ENCODE measurements around the gene CYP3A4. TPM values are rescaled to one million over a fixed set of nuclear protein-coding genes. Genes with fewer than 3 reads are reported as not detected.

CYP3A4 gene
- polyA plus RNA-seq, 1 of the 3 experiments (the other 2 are of a cell fraction) = not detected

DNA sequence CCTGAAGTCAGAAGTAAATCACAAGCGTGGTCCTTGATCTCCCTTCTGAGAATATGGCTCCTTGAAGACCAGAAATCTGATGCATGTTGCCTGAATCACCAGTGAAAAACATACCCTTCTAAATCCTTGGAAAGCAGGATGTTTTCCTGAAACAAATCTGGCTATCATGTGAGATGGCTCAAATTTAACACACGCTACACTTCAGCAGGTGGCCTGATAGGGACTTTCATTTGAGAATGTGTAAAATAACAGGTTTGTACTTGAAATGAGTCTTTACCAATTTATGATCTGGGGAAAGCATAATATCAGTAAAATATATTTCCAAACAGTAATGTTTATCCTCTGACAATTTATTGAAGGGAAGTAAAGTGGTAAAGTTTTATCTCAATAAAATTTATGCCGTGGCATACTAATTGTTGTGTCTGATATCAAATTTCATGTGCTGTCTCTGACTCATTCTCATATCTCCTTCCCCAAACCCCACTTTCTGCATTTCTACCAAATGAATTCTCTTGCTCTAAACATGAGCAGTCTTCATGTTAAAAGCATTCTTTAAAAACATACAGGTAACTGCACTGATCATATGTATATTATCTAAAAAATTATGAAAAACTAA lies 17.4 kb downstream of the CYP3A4 start:
- TF ChIP-seq RXRA (IDR thresholded peaks at IDR 0.05; ENCODE audit: borderline replicate concordance, low read depth) (no peak), RCOR1 (IDR thresholded peaks at IDR 0.05; ENCODE audit: low read length) (no peak), MEF2A (IDR thresholded peaks at IDR 0.05; ENCODE audit: borderline replicate concordance, low read depth) (no peak), NFIC (IDR thresholded peaks at IDR 0.05; ENCODE audit: borderline replicate concordance) (no peak), SMC3 (IDR thresholded peaks at IDR 0.05; ENCODE audit: low read depth, low read length) (no peak), JUND (IDR thresholded peaks at IDR 0.05) (no peak), TCF12 (IDR thresholded peaks at IDR 0.05) (no peak), MXI1 (IDR thresholded peaks at IDR 0.05; ENCODE audit: low read depth, low read length) (no peak), YY1 (IDR thresholded peaks at IDR 0.05; ENCODE audit: low read depth) (no peak), FOSL2 (IDR thresholded peaks at IDR 0.05; ENCODE audit: borderline replicate concordance, low read depth) (no peak), RAD21 (IDR thresholded peaks at IDR 0.05; ENCODE audit: low read length) (no peak)
- no peak for DNase-seq
- CTCF ChIA-PET = no interaction called here
- H3K9me3 ChIP-seq = no peaks in the 10 kb centered on the region
- H3K36me3 ChIP-seq (replicated peaks in 1 of 2; ENCODE audit: control insufficient read depth in 1 of 2, insufficient read depth in 2 of 2, low read length in 1 of 2) = no peaks in the 10 kb centered on the region
- no peak overlapping the region for H2AFZ ChIP-seq (ENCODE audit: low read depth)
- no peaks in the 10 kb centered on the region for H4K20me1 ChIP-seq (ENCODE audit: insufficient read depth)
- POLR2A ChIA-PET = no interaction called here
- no peak overlapping the region for H3K9ac ChIP-seq
- no peaks in the 10 kb centered on the region for H3F3A ChIP-seq (replicated peaks; ENCODE audit: insufficient read depth)
- peaks cover 15% of the 10 kb centered on the region; the same call in 1 of the 2 replicates for H3K27me3 ChIP-seq (ENCODE audit: insufficient read depth)
- H3K79me2 ChIP-seq (ENCODE audit: insufficient read depth) = no peaks in the 10 kb centered on the region
- no peak overlapping the region for H3K27ac ChIP-seq (ENCODE audit: low read depth in 2 of 2, low read length in 1 of 2)
- H3K4me1 ChIP-seq (ENCODE audit: control insufficient read depth in 1 of 2, insufficient read depth in 2 of 2, low read depth in 1 of 2, low read length in 1 of 2) = no peaks in the 10 kb centered on the region
- H3K4me3 ChIP-seq (ENCODE audit: low read depth in 2 of 2, low read length in 1 of 2) = no peak overlapping the region
- no peak overlapping the region for H3K4me2 ChIP-seq
- H3K9me2 ChIP-seq = no peaks in the 10 kb centered on the region
- 25% methylated on average over 3 of the region's 3 CpGs for WGBS (ENCODE audit: low lambda C conversion rate)

DNA sequence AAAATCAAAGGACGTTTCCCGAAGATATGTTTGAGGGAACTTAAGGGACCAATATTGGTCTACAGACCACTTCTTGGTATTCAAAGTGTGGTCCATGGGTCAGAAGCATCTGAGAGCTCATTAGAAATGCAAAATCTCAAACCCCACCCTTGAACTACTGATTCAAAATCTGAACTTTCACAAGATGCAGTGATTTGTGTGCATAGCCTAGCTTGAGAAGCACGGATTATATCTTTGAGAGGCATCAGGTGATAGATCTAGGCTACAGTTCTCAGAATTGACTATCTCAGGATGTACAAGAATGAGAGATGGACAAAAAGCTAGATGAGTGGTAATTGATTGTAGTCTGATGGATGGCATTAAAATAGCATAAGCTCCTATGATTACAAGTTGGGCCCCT lies 19.5 kb downstream of the CYP3A4 start:
- POLR2A ChIA-PET = no interaction called here
- CTCF ChIA-PET = no interaction called here

DNA sequence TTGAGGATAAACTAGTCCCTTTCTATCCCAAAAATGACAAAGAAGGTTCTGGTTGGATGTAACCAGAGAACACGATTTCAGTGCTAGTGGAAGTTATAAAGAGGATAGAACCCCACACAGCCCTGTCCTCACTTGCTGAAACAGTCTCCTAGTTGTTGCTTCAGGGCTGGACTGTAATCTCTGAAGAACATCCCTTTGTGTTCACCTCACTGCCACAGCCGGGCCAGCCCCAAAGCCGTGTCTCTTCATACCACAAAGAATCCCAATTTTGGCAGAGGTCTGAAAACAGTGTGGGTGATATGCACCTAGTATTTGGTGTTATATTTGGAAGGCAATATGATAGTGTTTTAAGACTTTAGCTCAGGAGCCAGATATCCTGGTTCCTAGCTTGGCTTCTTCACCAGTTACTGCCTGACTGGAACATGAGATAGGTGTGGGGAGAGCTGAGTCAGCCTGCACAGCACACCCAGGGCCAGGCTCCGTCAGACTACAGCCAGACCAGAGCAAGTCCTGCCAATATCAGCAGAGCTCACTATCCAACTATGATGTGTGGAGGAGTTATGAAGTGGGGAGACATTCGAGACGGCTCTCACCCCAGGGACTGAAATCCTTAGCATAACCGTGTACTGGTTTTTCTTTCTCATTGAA lies 21.2 kb downstream of the CYP3A4 start:
- no peaks in the 10 kb centered on the region for H3K79me2 ChIP-seq (ENCODE audit: insufficient read depth)
- CTCF ChIA-PET = no interaction called here
- no peaks in the 10 kb centered on the region for H3K36me3 ChIP-seq (replicated peaks in 1 of 2; ENCODE audit: control insufficient read depth in 1 of 2, insufficient read depth in 2 of 2, low read length in 1 of 2)
- H2AFZ ChIP-seq (ENCODE audit: low read depth) = no peak overlapping the region
- H3K9me3 ChIP-seq = no peaks in the 10 kb centered on the region
- H3K4me3 ChIP-seq (ENCODE audit: low read depth in 2 of 2, low read length in 1 of 2) = no peak overlapping the region
- no peak for DNase-seq
- no peak overlapping the region for H3K27ac ChIP-seq (ENCODE audit: low read depth in 2 of 2, low read length in 1 of 2)
- H3K4me2 ChIP-seq = no peak overlapping the region
- POLR2A ChIA-PET = no interaction called here
- H3K9me2 ChIP-seq = no peaks in the 10 kb centered on the region
- H3K9ac ChIP-seq = no peak overlapping the region
- peaks cover 15% of the 10 kb centered on the region; the same call in 1 of the 2 replicates for H3K27me3 ChIP-seq (ENCODE audit: insufficient read depth)
- no peaks in the 10 kb centered on the region for H3K4me1 ChIP-seq (ENCODE audit: control insufficient read depth in 1 of 2, insufficient read depth in 2 of 2, low read depth in 1 of 2, low read length in 1 of 2)
- no peaks in the 10 kb centered on the region for H3F3A ChIP-seq (replicated peaks; ENCODE audit: insufficient read depth)
- no peaks in the 10 kb centered on the region for H4K20me1 ChIP-seq (ENCODE audit: insufficient read depth)
- WGBS (ENCODE audit: low lambda C conversion rate) = 13% methylated on average over 7 of the region's 7 CpGs
- no peak for TF ChIP-seq FOSL2 (IDR thresholded peaks at IDR 0.05; ENCODE audit: borderline replicate concordance, low read depth)
- no peak for TF ChIP-seq ELF1 (IDR thresholded peaks at IDR 0.05)
- no peak for TF ChIP-seq JUND (IDR thresholded peaks at IDR 0.05)
- TF ChIP-seq GABPA (IDR thresholded peaks at IDR 0.05; ENCODE audit: low read depth) = no peak
- TF ChIP-seq, protein P1, sequence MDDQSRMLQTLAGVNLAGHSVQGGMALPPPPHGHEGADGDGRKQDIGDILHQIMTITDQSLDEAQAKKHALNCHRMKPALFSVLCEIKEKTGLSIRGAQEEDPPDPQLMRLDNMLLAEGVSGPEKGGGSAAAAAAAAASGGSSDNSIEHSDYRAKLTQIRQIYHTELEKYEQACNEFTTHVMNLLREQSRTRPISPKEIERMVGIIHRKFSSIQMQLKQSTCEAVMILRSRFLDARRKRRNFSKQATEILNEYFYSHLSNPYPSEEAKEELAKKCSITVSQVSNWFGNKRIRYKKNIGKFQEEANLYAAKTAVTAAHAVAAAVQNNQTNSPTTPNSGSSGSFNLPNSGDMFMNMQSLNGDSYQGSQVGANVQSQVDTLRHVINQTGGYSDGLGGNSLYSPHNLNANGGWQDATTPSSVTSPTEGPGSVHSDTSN (IDR thresholded peaks at IDR 0.05) = no peak
- no peak for TF ChIP-seq NRF1 (IDR thresholded peaks at IDR 0.05; ENCODE audit: low read depth, low read length)
- TF ChIP-seq, protein P2, sequence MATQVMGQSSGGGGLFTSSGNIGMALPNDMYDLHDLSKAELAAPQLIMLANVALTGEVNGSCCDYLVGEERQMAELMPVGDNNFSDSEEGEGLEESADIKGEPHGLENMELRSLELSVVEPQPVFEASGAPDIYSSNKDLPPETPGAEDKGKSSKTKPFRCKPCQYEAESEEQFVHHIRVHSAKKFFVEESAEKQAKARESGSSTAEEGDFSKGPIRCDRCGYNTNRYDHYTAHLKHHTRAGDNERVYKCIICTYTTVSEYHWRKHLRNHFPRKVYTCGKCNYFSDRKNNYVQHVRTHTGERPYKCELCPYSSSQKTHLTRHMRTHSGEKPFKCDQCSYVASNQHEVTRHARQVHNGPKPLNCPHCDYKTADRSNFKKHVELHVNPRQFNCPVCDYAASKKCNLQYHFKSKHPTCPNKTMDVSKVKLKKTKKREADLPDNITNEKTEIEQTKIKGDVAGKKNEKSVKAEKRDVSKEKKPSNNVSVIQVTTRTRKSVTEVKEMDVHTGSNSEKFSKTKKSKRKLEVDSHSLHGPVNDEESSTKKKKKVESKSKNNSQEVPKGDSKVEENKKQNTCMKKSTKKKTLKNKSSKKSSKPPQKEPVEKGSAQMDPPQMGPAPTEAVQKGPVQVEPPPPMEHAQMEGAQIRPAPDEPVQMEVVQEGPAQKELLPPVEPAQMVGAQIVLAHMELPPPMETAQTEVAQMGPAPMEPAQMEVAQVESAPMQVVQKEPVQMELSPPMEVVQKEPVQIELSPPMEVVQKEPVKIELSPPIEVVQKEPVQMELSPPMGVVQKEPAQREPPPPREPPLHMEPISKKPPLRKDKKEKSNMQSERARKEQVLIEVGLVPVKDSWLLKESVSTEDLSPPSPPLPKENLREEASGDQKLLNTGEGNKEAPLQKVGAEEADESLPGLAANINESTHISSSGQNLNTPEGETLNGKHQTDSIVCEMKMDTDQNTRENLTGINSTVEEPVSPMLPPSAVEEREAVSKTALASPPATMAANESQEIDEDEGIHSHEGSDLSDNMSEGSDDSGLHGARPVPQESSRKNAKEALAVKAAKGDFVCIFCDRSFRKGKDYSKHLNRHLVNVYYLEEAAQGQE (IDR thresholded peaks at IDR 0.05; ENCODE audit: low read depth, low read length) = no peak
- no peak for TF ChIP-seq RXRA (IDR thresholded peaks at IDR 0.05; ENCODE audit: borderline replicate concordance, low read depth)
- TF ChIP-seq, protein P3, sequence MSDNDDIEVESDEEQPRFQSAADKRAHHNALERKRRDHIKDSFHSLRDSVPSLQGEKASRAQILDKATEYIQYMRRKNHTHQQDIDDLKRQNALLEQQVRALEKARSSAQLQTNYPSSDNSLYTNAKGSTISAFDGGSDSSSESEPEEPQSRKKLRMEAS (IDR thresholded peaks at IDR 0.05; ENCODE audit: low read depth) = no peak
- TF ChIP-seq YY1 (IDR thresholded peaks at IDR 0.05; ENCODE audit: low read depth) = no peak

More for the DNA sequence above, 19.5 kb downstream of the CYP3A4 start:
- Histone ChIP-seq H3K79me2 (ENCODE audit: insufficient read depth) (no peaks in the 10 kb centered on the region), H4K20me1 (ENCODE audit: insufficient read depth) (no peaks in the 10 kb centered on the region), H3F3A (replicated peaks; ENCODE audit: insufficient read depth) (no peaks in the 10 kb centered on the region), H3K9ac (no peak overlapping the region), H3K9me3 (no peaks in the 10 kb centered on the region), H3K36me3 (replicated peaks in 1 of 2; ENCODE audit: control insufficient read depth in 1 of 2, insufficient read depth in 2 of 2, low read length in 1 of 2) (no peaks in the 10 kb centered on the region), H3K4me2 (no peak overlapping the region), H3K9me2 (no peaks in the 10 kb centered on the region), H3K4me3 (ENCODE audit: low read depth in 2 of 2, low read length in 1 of 2) (no peak overlapping the region), H3K27ac (ENCODE audit: low read depth in 2 of 2, low read length in 1 of 2) (no peak overlapping the region), H3K4me1 (ENCODE audit: control insufficient read depth in 1 of 2, insufficient read depth in 2 of 2, low read depth in 1 of 2, low read length in 1 of 2) (no peaks in the 10 kb centered on the region), H3K27me3 (ENCODE audit: insufficient read depth) (peaks cover 15% of the 10 kb centered on the region; the same call in 1 of the 2 replicates), H2AFZ (ENCODE audit: low read depth) (no peak overlapping the region)
- TF ChIP-seq POLR2AphosphoS5 (IDR thresholded peaks at IDR 0.05; ENCODE audit: low read depth, low read length) (no peak), MEF2A (IDR thresholded peaks at IDR 0.05; ENCODE audit: borderline replicate concordance, low read depth) (no peak), GABPA (IDR thresholded peaks at IDR 0.05; ENCODE audit: low read depth) (no peak)
- WGBS (ENCODE audit: low lambda C conversion rate) = 14% methylated on average over 3 of the region's 3 CpGs
- DNase-seq = no peak
